GM13977 (cell line): ENCODE data around the gene LAIR1.

Source experiments
- DNase-seq: peaks from one replicate; pipeline ENCODE4 v3.0.0; 2012; ENCODE audit warnings: low spot score
- in situ Hi-C: fragments of 300-500 bp; cut with MboI; formaldehyde crosslinking; loops from one replicate; pipeline ENCODE4 v1.12.0; 2022; ENCODE audit warnings: low sequenced_read_pairs, low pct_unique_long_range_greater_than_20kb, mixed read lengths, inconsistent platforms; ENCODE audit not compliant: unreplicated experiment
- TF ChIP-seq, protein P1 (sequence below): IDR thresholded peaks from 2 replicates; pipeline ENCODE4 v1.5.1; 2012; ENCODE audit warnings: mild to moderate bottlenecking, control low read depth; ENCODE audit not compliant: insufficient read depth; ENCODE audit errors: extremely low read depth, missing control alignments

The LAIR1 gene

GRCh38 chr19:54310543-54310942 lies 54.2 kb downstream of the LAIR1 start:
- in situ Hi-C loops: no loop called here
- TF ChIP-seq, protein P1, sequence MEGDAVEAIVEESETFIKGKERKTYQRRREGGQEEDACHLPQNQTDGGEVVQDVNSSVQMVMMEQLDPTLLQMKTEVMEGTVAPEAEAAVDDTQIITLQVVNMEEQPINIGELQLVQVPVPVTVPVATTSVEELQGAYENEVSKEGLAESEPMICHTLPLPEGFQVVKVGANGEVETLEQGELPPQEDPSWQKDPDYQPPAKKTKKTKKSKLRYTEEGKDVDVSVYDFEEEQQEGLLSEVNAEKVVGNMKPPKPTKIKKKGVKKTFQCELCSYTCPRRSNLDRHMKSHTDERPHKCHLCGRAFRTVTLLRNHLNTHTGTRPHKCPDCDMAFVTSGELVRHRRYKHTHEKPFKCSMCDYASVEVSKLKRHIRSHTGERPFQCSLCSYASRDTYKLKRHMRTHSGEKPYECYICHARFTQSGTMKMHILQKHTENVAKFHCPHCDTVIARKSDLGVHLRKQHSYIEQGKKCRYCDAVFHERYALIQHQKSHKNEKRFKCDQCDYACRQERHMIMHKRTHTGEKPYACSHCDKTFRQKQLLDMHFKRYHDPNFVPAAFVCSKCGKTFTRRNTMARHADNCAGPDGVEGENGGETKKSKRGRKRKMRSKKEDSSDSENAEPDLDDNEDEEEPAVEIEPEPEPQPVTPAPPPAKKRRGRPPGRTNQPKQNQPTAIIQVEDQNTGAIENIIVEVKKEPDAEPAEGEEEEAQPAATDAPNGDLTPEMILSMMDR: no peak
- no peak for DNase-seq

GRCh38 chr19:54309811-54310210 lies 54.9 kb downstream of the LAIR1 start:
- DNase-seq: no peak
- in situ Hi-C loops: no loop called here
- TF ChIP-seq, protein P1: no peak

DNA sequence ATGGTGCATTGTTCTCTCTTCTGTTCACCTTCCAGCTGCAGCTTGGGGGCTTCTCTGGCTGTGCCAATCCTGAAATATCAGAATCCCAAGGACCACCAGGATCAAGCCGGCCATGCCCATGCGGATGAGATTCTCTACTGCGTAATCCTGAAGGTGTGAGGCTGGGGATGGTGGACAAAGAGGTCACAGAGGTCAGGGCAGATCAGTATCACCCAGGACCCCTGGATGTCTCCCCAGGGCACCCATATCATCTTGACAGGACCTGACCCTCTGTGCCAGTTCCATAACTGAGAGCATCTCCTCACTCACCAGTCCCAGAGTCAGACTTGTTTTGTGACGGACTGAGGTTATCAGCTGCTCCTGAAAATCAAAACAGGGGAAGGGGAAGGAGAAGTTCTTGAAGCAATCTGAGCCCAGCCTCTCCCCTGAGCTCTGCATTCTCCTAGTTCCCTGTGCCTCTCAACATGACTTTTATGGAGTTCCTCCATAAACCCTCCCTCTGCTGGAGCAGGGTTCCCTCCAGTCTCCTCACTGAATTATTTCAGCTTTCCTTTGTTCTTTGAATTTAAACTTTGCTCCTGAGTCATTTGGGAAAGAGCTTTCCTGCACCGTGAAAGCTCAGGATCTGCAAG lies 57.2 kb downstream of the LAIR1 start:
- TF ChIP-seq, protein P1: no peak
- DNase-seq: no peak
- in situ Hi-C loops: no loop called here

- TF ChIP-seq, protein P1: no peak
- in situ Hi-C loops: no loop called here
- DNase-seq: no peak
Observed at GRCh38 chr19:54305141-54305540, 59.6 kb downstream of the LAIR1 start.

DNA sequence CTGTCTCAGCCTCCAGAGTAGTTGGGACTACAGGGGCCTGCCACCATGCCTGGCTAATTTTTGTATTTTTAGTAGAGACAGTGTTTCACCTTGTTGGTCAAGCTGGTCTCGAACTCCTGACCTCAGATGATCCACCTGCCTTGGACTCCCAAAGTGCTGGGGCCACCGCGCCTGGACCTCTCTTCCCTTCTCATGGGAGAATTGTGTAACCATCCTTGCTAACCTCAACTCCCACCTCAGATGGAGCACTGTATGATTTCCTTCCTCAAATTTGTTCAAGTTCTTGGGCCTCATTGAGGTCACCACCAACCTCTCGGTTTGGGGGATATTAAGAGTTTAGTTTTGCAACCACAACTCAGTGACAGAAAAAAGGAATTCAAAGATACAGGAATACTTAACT lies 62.5 kb downstream of the LAIR1 start:
- in situ Hi-C loops: no loop called here
- DNase-seq: no peak
- TF ChIP-seq, protein P1: no peak
